ENCODE results near the gene DCAF15. TPM values are rescaled to one million over a fixed set of nuclear protein-coding genes. Genes with fewer than 3 reads are reported as not detected.
"Not testable (repeated sequence)": the region's sequence is repeated elsewhere in the genome, so short reads cannot be mapped to it uniquely, and the experiment has no call there.

The DCAF15 gene, protein sequence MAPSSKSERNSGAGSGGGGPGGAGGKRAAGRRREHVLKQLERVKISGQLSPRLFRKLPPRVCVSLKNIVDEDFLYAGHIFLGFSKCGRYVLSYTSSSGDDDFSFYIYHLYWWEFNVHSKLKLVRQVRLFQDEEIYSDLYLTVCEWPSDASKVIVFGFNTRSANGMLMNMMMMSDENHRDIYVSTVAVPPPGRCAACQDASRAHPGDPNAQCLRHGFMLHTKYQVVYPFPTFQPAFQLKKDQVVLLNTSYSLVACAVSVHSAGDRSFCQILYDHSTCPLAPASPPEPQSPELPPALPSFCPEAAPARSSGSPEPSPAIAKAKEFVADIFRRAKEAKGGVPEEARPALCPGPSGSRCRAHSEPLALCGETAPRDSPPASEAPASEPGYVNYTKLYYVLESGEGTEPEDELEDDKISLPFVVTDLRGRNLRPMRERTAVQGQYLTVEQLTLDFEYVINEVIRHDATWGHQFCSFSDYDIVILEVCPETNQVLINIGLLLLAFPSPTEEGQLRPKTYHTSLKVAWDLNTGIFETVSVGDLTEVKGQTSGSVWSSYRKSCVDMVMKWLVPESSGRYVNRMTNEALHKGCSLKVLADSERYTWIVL
- polyA plus RNA-seq (ENCODE audit: insufficient read length in 10 of 10), result 10 to 100 TPM; 15.9 to 23.8 (median 18.4) TPM
- long read RNA-seq, donor 1, result 0 reads
- long read RNA-seq, donor 2, result 0 reads
- long read RNA-seq, donor 3, result 0 reads
- long read RNA-seq, donor 4, result 0 reads
- long read RNA-seq, donor 5, result 0 reads
- long read RNA-seq, donor 6, partial matches to known transcripts, result 5 of 7 reads
- long read RNA-seq, donor 6, other reads (novel, unspliced or antisense), result 0 of 7 reads
- long read RNA-seq, donor 7, partial matches to known transcripts, result 0 of 2 reads
- long read RNA-seq, donor 7, other reads (novel, unspliced or antisense), result 0 of 2 reads
- long read RNA-seq, donor 8, result 0 reads
- long read RNA-seq, donor 9, result 0 reads

DNA sequence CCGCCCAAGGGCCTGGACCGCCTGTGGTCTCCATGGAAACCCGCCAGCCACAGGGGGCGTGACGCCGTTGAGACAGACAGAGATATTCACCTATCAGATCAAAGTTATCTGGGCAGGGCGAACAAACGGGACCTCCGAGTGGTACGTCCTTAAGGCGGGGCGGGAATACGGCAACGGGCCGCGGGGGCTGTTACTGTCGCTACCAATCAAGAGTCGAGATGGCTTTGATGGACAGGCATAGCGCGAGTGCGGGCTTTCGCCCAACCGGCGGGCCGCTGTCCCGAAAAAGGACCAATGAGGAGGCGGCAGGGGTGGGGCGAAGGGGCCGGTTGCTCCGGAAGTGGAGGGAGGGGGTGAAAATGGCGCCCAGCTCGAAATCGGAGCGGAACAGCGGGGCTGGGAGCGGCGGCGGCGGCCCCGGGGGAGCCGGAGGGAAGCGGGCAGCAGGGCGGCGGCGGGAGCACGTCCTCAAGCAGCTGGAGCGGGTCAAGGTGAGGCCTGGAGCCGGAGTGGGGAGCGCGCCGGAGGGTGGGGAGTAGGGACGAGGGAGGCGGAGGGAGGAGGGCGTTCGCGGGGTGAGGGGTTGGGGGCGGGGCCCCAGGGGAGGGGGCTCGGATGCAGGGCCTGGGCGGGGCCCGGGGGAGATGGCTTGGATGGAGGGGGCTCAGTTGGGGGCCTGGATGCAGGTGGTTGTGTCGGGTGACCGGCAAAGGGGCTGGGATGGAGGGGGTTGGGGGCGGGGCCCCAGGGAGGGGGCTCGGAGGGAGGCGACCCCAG, at the start of gene DCAF15:
TSS of gene DCAF15 (plus strand) at position 356 of the 777 bp plus-strand sequence. CDS start at position 360, 4 bp downstream.
- DNase-seq, result peak; percentile 99 to 100 (median 99)

DNA sequence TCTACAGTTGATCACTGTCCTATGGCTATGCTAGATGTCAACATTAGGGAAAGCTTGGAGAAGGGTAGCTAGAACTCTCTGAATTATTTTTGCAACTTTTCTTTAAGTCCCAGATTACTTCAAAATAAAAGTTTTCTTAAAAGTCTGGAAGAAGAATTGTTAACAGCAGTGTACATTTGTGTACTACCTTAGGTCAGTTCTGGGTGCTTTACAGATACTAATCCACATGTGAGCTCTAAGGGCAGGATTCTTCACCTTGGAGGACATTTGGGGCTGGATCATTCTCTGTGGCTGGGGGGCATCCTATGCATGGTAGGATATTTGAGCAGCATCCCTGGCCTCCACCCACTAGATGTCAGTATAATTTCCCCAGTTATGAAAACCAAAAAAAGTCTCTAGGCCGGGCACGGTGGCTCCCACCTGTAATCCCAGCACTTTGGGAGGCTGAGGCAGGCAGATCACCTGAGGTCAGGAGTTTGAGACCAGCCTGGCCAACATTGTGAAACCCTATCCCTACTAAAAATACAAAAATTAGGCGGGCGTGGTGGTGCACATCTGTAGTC, 49.2 kb upstream of the DCAF15 start:
- DNase-seq, result no peak

DNA sequence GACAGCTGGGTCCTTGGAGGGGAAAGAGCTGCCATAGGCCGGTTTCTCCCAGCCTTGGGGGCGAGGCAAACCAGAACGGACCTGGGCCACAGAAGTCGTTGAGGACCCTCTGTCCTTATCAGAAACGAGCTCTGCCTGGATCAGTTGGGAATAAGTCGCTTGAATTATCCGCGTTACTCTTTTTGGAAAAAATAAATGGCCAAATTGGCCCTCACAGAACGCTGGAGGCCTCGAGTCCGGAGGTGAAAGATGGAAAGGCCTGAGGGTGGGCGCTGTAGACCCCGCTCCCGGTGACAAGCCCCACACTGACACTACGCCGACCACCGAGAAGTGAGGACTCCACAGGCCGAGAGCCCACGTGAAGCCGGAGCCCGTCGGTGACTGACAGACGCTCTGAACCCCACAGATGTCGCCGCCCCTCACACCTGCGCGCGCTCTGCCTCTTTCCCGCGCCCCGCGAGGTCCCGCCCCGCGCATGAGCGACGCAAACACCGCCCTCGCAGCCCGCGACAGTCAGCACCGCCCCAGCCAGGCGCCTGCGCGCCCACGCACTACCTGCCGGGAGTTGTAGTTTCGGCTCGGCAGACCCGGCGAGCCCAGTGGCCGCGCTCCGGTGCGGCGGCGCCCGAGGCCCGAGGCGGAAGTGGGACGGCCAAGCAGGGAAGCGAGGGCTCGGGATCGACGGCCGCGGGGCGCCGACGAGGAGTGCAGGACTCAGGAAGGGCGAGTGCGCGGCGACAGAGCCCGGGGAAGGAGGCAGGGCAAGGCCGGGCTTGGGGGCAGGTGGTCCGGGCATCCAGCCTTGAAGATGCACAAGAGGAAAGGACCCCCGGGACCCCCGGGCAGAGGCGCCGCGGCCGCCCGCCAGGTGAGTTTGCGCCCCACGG, 46.4 kb upstream of the DCAF15 start, which contains the start of the genes BRME1 and CC2D1A:
TSS of gene BRME1 (minus strand) at position 484 of the 887 bp plus-strand sequence. CDS start 1,225 bp downstream, outside the sequence.
TSS of gene CC2D1A (plus strand) at position 568 of the 887 bp plus-strand sequence. CDS start at position 809, 241 bp downstream.
- DNase-seq, result peak; percentile 86 to 96 (median 92)

DNA sequence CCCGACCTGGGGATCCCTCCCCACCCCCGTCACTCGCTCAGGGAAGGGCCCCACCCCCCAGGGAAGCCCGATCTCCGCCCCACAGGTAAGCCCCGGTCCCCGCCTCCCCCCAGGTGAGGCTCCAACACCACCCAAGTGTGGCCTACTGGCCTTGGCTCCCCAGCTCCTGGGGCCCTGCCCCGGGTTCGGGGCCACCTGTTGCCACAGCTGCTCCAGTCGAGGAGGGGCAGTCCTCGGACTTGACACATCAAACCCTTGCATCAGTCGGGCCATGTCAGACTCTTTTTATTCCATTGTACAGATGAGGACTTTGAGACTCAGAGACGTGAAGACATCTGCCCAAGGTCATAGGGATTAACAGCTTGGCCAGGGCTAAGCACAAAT, 45.8 kb upstream of the DCAF15 start:
- peak in 1 of 3 donors; percentile 38 for DNase-seq

DNA sequence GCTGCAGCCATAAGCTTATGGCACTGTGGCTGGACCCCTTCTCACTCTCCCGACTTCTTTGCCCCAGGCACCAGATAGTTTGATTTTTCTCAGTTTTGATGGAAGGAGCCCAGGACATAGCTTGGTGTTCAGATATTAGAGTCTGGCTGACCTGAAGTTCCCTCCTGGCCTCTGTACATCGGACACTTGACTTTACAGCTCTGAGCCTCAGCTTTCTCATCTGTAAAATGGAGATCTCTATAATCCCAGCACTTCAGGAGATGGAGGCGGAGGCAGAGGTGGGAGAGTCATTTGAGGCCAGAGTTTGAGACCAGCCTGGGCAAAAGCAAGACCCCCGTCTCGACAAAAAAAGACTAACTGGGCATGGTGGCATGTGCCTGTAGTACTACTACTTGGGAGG, 45.4 kb upstream of the DCAF15 start:
- no peak for DNase-seq

DNA sequence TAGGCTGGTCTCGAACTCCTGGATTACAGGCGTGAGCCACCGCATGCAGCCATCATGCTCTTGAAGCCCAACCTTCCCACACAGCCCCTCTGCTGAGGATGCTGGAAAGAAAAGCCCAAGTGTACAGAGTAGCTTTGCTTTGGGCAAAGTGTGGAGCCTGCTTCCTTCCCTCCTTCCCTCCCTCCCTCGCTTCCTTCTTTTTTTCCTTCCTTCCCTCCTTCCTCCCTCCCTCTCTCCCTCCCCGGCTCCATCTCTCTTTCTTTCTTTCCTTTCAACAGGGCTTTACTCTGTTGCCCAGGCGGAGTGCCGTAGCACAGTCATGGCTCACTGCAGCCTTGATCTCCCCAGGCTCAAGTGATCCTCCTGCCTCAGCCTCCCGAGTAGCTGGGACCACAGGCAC, 43.6 kb upstream of the DCAF15 start:
- DNase-seq, result no peak

DNA sequence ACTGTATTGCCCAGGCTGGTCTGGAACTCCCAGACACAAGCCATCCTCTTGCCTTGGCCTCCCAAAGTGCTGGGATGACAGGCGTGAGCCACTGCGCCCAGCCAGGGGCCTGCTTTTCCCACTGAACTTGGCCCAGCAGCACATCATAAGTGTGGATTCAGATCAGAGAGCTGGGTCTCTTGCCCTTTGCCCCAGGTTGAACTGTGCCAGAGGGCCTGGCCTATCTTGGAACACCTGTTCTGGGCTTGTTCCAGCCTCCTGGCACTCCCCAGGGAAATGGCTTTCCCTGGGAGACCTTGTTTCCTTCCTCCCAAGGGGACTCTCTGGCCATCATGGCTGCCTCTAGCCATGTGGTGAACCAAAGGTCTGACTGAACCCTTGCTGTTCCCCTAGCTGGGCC, 42.9 kb upstream of the DCAF15 start:
- no peak for DNase-seq

DNA sequence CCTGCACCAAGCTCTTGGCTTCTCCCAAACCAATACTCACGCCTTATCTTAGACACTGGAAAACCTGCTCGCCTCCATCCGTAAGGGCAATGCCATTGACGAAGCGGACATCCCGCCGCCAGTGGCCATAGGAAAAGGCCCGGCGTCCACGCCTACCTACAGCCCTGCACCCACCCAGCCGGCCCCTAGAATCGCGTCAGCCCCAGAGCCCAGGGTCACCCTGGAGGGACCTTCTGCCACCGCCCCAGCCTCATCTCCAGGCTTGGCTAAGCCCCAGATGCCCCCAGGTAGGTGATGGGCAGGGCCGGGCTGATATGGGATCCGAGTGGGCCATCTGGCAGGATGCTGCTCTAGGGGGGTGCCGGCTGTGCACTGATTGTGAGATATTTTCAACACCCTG, 39.0 kb upstream of the DCAF15 start:
- DNase-seq, result no peak

DNA sequence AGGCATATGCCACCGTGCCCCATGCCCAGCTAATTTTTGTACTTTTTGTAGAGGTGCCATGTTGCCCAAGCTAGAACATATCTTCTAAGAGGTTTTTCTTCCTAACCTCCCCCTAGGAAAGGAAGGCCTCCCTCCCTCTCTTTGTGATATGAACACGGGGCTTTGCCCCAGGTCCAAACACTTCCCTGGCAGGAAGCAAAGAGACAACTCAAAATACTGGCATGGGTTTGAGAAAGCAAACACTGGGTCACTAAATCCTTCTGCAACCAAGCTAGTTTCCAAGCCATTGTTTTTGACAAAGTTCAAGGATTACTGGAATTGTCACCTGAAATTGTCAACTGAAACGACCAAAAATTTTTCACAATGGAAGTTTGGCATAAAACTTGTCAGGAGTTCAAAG, 37.5 kb upstream of the DCAF15 start:
- DNase-seq, result no peak

DNA sequence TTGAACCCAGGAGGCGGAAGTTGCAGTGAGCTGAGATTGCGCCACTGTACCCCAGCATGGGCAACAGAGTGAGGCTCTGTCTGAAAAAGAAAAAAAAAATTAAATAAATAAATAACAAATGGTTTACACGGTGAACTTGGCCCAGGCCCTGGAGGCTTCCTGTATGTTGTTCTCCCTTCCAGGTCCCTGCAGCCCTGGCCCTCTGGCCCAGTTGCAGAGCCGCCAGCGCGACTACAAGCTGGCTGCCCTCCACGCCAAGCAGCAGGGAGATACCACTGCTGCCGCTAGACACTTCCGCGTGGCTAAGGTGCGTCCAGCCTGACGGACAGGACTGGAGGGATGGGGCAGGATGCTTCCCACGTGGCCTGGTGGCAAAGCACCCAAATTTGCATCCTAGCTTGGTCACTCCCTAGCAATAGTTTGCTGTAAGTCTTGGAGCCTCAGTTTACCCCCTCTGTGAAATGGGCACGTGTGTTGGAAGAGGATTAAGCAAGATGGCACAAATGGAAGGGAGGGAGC, 34.4 kb upstream of the DCAF15 start:
- no peak for DNase-seq

DNA sequence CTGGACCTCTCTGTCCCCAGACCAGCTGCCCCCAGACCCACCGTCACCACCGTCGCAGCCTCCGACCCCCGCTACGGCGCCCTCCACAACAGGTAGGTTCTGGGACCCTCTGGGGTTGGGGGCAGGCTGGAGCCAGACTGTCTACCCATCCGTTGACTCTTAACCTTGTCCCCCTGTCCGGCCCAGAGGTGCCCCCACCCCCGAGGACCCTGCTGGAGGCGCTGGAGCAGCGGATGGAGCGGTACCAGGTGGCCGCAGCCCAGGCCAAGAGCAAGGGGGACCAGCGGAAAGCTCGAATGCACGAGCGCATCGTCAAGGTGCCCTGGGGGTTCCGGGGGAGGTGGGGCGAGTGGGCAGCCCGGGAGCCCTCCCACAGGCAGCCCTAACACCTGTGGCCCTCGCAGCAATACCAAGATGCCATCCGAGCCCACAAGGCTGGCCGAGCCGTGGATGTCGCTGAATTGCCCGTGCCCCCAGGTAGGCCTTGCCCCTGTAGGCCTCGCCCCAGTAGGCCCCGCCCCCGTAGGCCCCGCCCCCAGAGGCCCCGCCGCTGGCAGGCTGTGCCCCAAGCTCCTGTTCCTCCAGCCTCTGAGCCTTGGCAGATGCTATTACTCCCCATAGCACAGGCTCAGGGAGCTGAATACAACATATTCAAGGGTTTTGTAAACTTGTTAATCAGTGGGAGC, 33.4 kb upstream of the DCAF15 start:
- DNase-seq, result no peak

DNA sequence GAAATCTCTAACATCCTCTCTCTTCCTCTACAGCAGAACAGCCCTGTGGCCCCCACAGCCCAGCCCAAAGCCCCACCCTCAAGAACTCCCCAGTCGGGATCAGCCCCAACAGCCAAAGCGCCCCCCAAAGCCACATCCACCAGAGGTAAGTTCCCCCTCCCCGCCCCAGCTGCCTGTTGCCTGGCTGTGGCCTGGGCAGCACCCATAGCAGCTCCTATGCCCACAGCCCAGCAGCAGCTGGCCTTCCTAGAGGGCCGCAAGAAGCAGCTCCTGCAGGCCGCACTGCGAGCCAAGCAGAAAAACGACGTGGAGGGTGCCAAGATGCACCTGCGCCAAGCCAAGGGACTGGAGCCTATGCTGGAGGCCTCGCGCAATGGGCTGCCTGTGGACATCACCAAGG, 31.8 kb upstream of the DCAF15 start:
- DNase-seq, result no peak

DNA sequence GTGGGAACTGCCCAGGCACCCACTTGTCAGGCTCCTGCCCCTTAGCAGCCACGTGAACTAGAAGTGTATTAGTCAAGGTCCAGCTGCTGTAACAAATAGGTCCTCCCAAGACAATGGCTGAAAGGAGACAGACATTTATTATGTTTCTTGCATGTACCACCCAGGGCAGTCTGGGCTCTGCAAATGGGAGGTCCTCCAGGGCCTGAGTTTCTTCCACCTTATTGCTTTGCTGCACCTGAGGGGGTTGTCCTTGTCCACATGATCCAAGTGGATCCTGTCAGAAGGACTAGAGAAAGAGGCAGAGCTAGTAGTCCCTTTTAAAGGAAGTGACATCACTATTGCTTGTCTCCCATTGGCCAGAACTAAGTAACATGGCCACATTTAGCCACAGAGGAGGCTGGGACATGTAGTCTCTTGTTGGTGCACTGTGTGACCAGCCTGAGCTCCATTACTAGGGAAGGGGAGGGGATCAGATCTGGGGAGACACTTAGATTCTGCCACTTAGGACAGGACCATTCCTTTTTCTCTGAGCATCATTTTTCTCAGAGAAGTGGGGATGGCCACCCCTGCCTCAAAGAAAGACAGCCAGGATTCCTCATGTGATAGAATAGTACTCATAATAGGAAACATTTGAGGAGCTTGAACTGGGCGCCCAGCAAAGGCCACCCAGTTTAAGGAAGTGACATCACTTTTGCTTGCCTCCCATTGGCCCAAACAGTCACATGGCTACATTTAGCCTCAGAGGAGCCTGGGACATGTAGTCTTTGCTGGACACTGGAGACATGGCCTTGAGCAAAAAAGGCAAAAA, 31.2 kb upstream of the DCAF15 start:
- peak; percentile 20 to 59 (median 21) for DNase-seq

DNA sequence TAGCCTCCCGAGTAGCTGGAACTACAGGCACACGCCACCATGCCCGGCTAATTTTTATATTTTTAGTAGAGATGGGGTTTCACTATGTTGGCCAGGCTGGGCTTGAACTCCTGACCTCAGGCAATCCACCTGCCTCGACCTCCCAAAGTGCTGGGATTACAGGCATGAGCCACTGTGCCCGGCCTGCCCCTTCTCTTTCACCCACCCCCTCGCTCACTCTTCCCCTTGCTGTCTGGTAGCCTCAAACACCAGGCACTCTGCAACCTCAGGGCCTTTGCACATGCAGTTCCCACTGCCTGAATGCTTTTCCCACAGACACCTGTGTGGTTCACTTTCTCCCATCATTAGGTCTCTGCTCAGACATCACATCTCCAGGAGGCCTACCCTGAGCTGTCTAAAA, 30.2 kb upstream of the DCAF15 start:
- DNase-seq, result not testable (repeated sequence)

DNA sequence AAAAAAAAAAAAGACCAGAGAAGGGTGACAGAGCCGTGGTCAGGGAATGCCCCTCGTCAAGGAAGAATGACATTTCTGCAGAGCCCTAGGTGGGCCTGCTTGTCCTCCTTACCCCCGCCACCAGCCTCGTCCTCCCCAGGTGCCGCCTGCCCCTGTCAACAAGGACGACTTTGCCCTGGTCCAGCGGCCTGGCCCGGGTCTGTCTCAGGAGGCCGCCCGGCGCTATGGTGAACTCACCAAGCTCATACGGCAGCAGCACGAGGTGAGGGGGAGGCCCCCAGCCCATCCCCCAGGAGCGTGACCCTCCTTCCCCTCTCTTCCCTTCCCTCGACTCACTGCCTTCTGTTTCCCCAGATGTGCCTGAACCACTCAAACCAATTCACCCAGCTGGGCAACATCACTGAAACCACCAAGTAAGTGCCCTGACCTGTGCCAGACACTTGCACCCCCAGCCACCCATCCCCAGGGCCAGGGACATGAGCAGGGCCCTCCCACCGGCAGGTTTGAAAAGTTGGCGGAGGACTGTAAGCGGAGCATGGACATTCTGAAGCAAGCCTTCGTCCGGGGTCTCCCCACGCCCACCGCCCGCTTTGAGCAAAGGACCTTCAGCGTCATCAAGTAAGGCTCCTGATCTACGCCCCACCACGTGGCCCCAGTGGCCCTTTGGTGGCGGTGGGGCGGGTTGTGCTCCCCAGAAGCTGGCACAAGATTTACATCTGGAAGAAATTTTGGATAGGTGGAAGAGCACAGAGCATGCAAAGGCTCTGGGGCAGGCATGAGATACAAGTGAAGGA, 28.9 kb upstream of the DCAF15 start:
- DNase-seq, result no peak

DNA sequence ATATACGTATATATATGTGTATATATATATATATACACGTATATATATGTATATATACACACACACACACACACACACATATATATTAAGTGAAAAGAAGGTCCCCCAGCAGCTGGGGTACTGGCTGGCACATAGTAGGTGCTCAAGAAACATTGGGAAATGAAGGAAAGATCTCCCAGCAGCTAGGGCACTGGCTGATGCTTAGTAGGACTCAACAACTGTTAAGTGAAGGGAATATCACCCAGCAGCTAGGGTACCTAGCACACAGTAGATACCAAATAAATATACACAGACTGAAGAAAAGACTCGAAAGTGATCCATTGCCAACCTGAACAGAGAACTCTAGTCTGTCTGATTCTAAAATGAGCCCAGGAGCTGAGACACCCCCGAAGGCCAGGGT, 26.3 kb upstream of the DCAF15 start:
- no peak for DNase-seq

DNA sequence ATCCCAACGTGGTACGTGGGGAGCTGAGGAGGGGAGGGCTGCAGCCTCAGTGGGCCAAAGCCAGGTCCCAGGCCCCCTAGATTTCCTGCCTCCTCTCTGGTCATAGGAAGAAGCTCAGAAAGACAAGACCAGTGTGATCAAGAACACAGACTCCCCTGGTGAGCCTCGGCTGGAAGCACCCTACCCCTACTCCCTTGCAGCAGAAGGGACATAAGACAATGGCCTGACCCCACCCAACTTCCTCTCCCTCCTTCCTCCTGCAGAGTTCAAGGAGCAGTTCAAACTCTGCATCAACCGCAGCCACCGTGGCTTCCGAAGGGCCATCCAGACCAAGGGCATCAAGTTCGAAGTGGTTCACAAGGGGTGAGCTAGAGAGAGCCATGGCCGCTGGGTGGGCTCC, 25.6 kb upstream of the DCAF15 start:
- no peak for DNase-seq

DNA sequence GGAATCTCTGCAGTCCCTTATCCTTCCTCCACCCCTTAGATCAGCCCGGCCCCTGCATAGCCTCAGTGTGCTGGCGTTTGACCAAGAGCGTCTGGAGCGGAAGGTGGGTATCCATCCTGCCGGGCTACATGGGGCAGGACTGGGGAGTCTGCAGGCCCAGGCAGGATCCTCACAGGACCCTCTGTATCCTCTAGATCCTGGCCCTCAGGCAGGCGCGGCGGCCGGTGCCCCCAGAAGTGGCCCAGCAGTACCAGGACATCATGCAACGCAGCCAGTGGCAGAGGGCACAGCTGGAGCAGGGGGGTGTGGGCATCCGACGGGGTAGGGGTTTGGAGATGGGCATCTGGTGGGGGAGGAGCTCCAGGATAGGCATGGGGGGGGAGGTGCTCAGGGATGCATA, 23.0 kb upstream of the DCAF15 start:
- no peak for DNase-seq

All from muscle of back (tissue), 13 donors.